Natural killer cell (primary cell): Measurements from ENCODE around the gene TAF4. TPM values are rescaled to one million over a fixed set of nuclear protein-coding genes. Genes with fewer than 3 reads are reported as not detected.

Experiments
- ATAC-seq, 3 donors: fragments of 150-1000 bp in 2 of 3; fragments of 200-7000 bp in 1 of 3; cut with Tn5 transposase; 1 replicate in 1 of 3; 2 replicates in 2 of 3; pipeline ENCODE4 v1.10.0; 2021; ENCODE audit warnings: mild to moderate bottlenecking in 2 of 3, moderate library complexity in 2 of 3
- DNase-seq, 2 donors: peaks; one replicate each; pipeline versions ENCODE4 v3.0.0 to v3.0.0-alpha.2; 2013 to 2021; ENCODE audit warnings: mixed read lengths in 1 of 2
- H3K27ac ChIP-seq: one replicate; pipeline ENCODE4 v1.5.1; 2013; ENCODE audit warnings: mild to moderate bottlenecking, low read length
- H3K27me3 ChIP-seq: one replicate; pipeline ENCODE4 v1.6.1; 2013; ENCODE audit warnings: low read length; ENCODE audit not compliant: control insufficient read depth, insufficient read depth
- H3K36me3 ChIP-seq: one replicate; pipeline ENCODE4 v1.6.1; 2013; ENCODE audit warnings: low read length; ENCODE audit not compliant: control insufficient read depth, insufficient read depth
- H3K4me1 ChIP-seq: one replicate; pipeline ENCODE4 v1.6.1; 2013; ENCODE audit warnings: low read length; ENCODE audit not compliant: control insufficient read depth, insufficient read depth
- H3K4me3 ChIP-seq: one replicate; pipeline ENCODE4 v1.5.1; 2013; ENCODE audit warnings: low read length
- H3K9me3 ChIP-seq: one replicate; pipeline ENCODE4 v1.6.1; 2013; ENCODE audit warnings: low read length; ENCODE audit not compliant: control insufficient read depth, insufficient read depth
- H3K27ac Mint-ChIP-seq, 2 donors: one replicate each; pipeline ENCODE4 v1.8.0; 2022; ENCODE audit warnings: mild to moderate bottlenecking in 2 of 2, mixed read lengths in 2 of 2, moderate library complexity in 1 of 2
- H3K27me3 Mint-ChIP-seq, 2 donors: one replicate each; pipeline ENCODE4 v1.8.0; 2022; ENCODE audit warnings: low read depth in 2 of 2, mixed read lengths in 2 of 2
- H3K36me3 Mint-ChIP-seq: one replicate; pipeline ENCODE4 v1.8.0; 2022; ENCODE audit warnings: mixed read lengths
- H3K4me1 Mint-ChIP-seq, 2 donors: one replicate each; pipeline ENCODE4 v1.8.0; 2022; ENCODE audit warnings: mixed read lengths in 2 of 2
- H3K4me3 Mint-ChIP-seq: one replicate; pipeline ENCODE4 v1.8.0; 2022; ENCODE audit warnings: mild to moderate bottlenecking, moderate library complexity, mixed read lengths
- H3K9me3 Mint-ChIP-seq, 2 donors: one replicate each; pipeline ENCODE4 v1.8.0; 2022; ENCODE audit warnings: mixed read lengths in 2 of 2
- CTCF ChIP-seq: fragments of 200-600 bp; IDR thresholded peaks from one replicate; pipeline ENCODE4 v1.8.0; 2022; ENCODE audit warnings: antibody characterized with exemption
- WGBS: methylation state at CpG from one replicate; pipeline ENCODE4 v1.1.7; 2013; ENCODE audit warnings: missing lambda C conversion rate; ENCODE audit not compliant: insufficient coverage; 5-methylcytosine and 5-hydroxymethylcytosine counted together
- intact Hi-C: fragments of 100-400 bp; cut with micrococcal nuclease; formaldehyde crosslinking; loops from one replicate; pipeline ENCODE4 v1.14.2; 2022
- total RNA-seq, 4 donors: library from RNA; stranded (reverse); fragments of 120-200 nt in 1 of 4; gene quantifications; one replicate each; pipeline versions ENCODE4 v1.2.3 to v1.2.4, GENCODE V29; 2013 to 2022

TAF4 gene
- total RNA-seq, 3 donors from 2014 or later (not counting 1 experiment from before 2014, with no cell fraction given): 30.0 to 35.1 (median 30.3) TPM

GRCh38 chr20:61978491-61978890 is 87.2 kb downstream of the TAF4 start:
- 96% methylated on average over 20 of the region's 20 CpGs for WGBS
- no peak for DNase-seq
- peaks cover 10% of the 10 kb centered on the region for H3K36me3 ChIP-seq
- H3K4me3 Mint-ChIP-seq: no peak overlapping the region
- H3K9me3 Mint-ChIP-seq: peaks cover 7 to 10% of the 10 kb centered on the region in 2 donors
- no peak for TF ChIP-seq CTCF
- peaks cover 16% of the 10 kb centered on the region for H3K9me3 ChIP-seq
- peaks cover 9% of the 10 kb centered on the region for H3K36me3 Mint-ChIP-seq
- no peaks in the 10 kb centered on the region for H3K27me3 ChIP-seq
- intact Hi-C loops: no loop called here
- H3K4me1 ChIP-seq: peaks cover 33% of the 10 kb centered on the region
- no peak overlapping the region for H3K27ac ChIP-seq
- no peaks in the 10 kb centered on the region for H3K27me3 Mint-ChIP-seq
- no peak overlapping the region for H3K4me3 ChIP-seq
- no peak overlapping the region for H3K27ac Mint-ChIP-seq
- H3K4me1 Mint-ChIP-seq: peaks cover 29 to 39% of the 10 kb centered on the region in 2 donors
- ATAC-seq: no peak

GRCh38 chr20:61977419-61977786 is 88.3 kb downstream of the TAF4 start:
- peaks cover 11% of the 10 kb centered on the region for H3K9me3 ChIP-seq
- H3K36me3 Mint-ChIP-seq: peaks cover 8% of the 10 kb centered on the region
- H3K4me3 ChIP-seq: no peak overlapping the region
- no peak overlapping the region for H3K4me3 Mint-ChIP-seq
- TF ChIP-seq CTCF: no peak
- no peak for DNase-seq
- no peak overlapping the region for H3K27ac Mint-ChIP-seq
- ATAC-seq: no peak
- H3K27me3 ChIP-seq: no peaks in the 10 kb centered on the region
- H3K4me1 Mint-ChIP-seq: peaks cover 22 to 31% of the 10 kb centered on the region in 2 donors
- 97% methylated on average over 10 of the region's 10 CpGs for WGBS
- peaks cover 23% of the 10 kb centered on the region for H3K4me1 ChIP-seq
- no peaks in the 10 kb centered on the region for H3K27me3 Mint-ChIP-seq
- no peak overlapping the region for H3K27ac ChIP-seq
- peaks cover 20% of the 10 kb centered on the region for H3K36me3 ChIP-seq
- peaks cover 7 to 10% of the 10 kb centered on the region in 2 donors for H3K9me3 Mint-ChIP-seq
- intact Hi-C loops: no loop called here

- Mint-ChIP-seq H3K9me3 (peaks cover 3 to 5% of the 10 kb centered on the region in 2 donors), H3K27me3 (no peaks in the 10 kb centered on the region), H3K27ac (no peak overlapping the region), H3K36me3 (peaks cover 8% of the 10 kb centered on the region), H3K4me3 (no peak overlapping the region), H3K4me1 (peaks cover 17 to 26% of the 10 kb centered on the region in 2 donors)
- intact Hi-C loops: no loop called here
- DNase-seq: no peak
- H3K4me1 ChIP-seq: peaks cover 20% of the 10 kb centered on the region
- H3K9me3 ChIP-seq: peaks cover 5% of the 10 kb centered on the region
- ATAC-seq: no peak
- TF ChIP-seq CTCF: no peak
- no peak overlapping the region for H3K27ac ChIP-seq
- no peak overlapping the region for H3K4me3 ChIP-seq
- H3K36me3 ChIP-seq: peaks cover 20% of the 10 kb centered on the region
- WGBS: 97% methylated on average over 45 of the region's 45 CpGs
- H3K27me3 ChIP-seq: no peaks in the 10 kb centered on the region
Measured at GRCh38 chr20:61976644-61977418, 88.8 kb downstream of the TAF4 start.

- peaks cover 11 to 20% of the 10 kb centered on the region in 2 donors for H3K4me1 Mint-ChIP-seq
- no peak overlapping the region for H3K27ac ChIP-seq
- no peaks in the 10 kb centered on the region for H3K27me3 Mint-ChIP-seq
- intact Hi-C loops: no loop called here
- peaks cover 0 to 2% of the 10 kb centered on the region in 2 donors for H3K9me3 Mint-ChIP-seq
- no peaks in the 10 kb centered on the region for H3K27me3 ChIP-seq
- WGBS: 96% methylated on average over 9 of the region's 9 CpGs
- H3K27ac Mint-ChIP-seq: no peak overlapping the region
- no peak overlapping the region for H3K4me3 Mint-ChIP-seq
- peaks cover 4% of the 10 kb centered on the region for H3K36me3 Mint-ChIP-seq
- H3K9me3 ChIP-seq: no peaks in the 10 kb centered on the region
- TF ChIP-seq CTCF: no peak
- no peak overlapping the region for H3K4me3 ChIP-seq
- ATAC-seq (no peak), DNase-seq (no peak)
- H3K4me1 ChIP-seq: peaks cover 14% of the 10 kb centered on the region
- H3K36me3 ChIP-seq: peaks cover 20% of the 10 kb centered on the region
Measured at GRCh38 chr20:61976263-61976643, 89.4 kb downstream of the TAF4 start.
